Gastrocnemius medialis (tissue), 4 donors: ENCODE measurements around the gene HTR2A. TPM values are rescaled to one million over a fixed set of nuclear protein-coding genes. Genes with fewer than 3 reads are reported as not detected.

ENCODE experiments used
- ATAC-seq, 2 donors: fragments of 150-250 bp; one replicate each; pipeline ENCODE4 v1.9.1; 2016
- DNase-seq, 2 donors: peaks; one replicate each; pipeline ENCODE4 v3.0.0-alpha.2; 2019
- H3K27ac ChIP-seq, 4 donors: fragments of 200-600 bp; sonication (generic); 1 replicate in 1 of 4; 2 replicates in 3 of 4; pipeline ENCODE4 v1.5.1; 2016 to 2018; ENCODE audit warnings: mild to moderate bottlenecking in 2 of 4, moderate library complexity in 1 of 4
- H3K27me3 ChIP-seq, 3 donors: fragments of 200-600 bp; sonication (generic) in 2 of 3; 1 replicate in 1 of 3; 2 replicates in 2 of 3; pipeline versions ENCODE4 v1.5.1 to v1.6.0; 2016 to 2019; ENCODE audit warnings: mild to moderate bottlenecking in 1 of 3, moderate library complexity in 1 of 3
- H3K36me3 ChIP-seq, 2 donors: fragments of 200-600 bp; sonication (generic) in 1 of 2; one replicate each; pipeline ENCODE4 v1.5.1; 2017 to 2018
- H3K4me1 ChIP-seq, 2 donors: fragments of 200-600 bp; sonication (generic) in 1 of 2; one replicate each; pipeline ENCODE4 v1.5.1; 2016 to 2017; ENCODE audit warnings: mild to moderate bottlenecking in 2 of 2
- H3K4me3 ChIP-seq, 4 donors: fragments of 200-600 bp; sonication (generic) in 3 of 4; 1 replicate in 1 of 4; 2 replicates in 3 of 4; pipeline ENCODE4 v1.5.1; 2016 to 2019; ENCODE audit warnings: mild to moderate bottlenecking in 2 of 4
- H3K9me3 ChIP-seq, 3 donors: fragments of 200-600 bp; sonication (generic) in 2 of 3; 1 replicate in 1 of 3; 2 replicates in 2 of 3; pipeline ENCODE4 v1.5.1; 2016 to 2019
- CTCF ChIP-seq, 5 experiments: fragments of 450-650 bp in 3 of 5; fragments of 200-600 bp in 2 of 5; sonication (generic) in 2 of 5; IDR thresholded peaks in 4 of 5; conservative IDR thresholded peaks in 1 of 5; 1 replicate in 4 of 5; 2 replicates in 1 of 5; pipeline ENCODE4 v1.5.1; 2016 to 2019; ENCODE audit warnings: antibody characterized with exemption in 5 of 5, mild to moderate bottlenecking in 3 of 5, moderate library complexity in 3 of 5
- POLR2A ChIP-seq, 2 donors: fragments of 450-650 bp; IDR thresholded peaks; one replicate each; pipeline ENCODE4 v1.6.1; 2017; ENCODE audit warnings: antibody characterized with exemption in 2 of 2, mild to moderate bottlenecking in 2 of 2, moderate library complexity in 2 of 2
- in situ Hi-C, 4 donors: fragments of 200-750 bp; cut with MboI; loops; one replicate each; pipeline versions ENCODE4 v1.15.0 to v1.8.0; 2017; ENCODE audit warnings: low sequenced_read_pairs in 4 of 4
- intact Hi-C: fragments of 100-400 bp; cut with DNase I; formaldehyde crosslinking; loops from one replicate; pipeline ENCODE4 v1.15.1; 2023; ENCODE audit warnings: low total_unique reads
- total RNA-seq, 4 donors: library from RNA; depleted of rRNA; stranded (reverse); fragments of >200 nt; gene quantifications; one replicate each; pipeline versions ENCODE4 v1.1.0 to v1.2.3, GENCODE V29; 2016

The HTR2A gene
- under 1 TPM in 1 of 4 donors, not detected in 3; 0.55 TPM for total RNA-seq

- no peak for TF ChIP-seq CTCF (IDR thresholded peaks at IDR 0.05 in 4 of 5, conservative IDR thresholded peaks at IDR 0.05 in 1 of 5)
- TF ChIP-seq POLR2A (IDR thresholded peaks at IDR 0.05), result no peak
- Histone ChIP-seq H3K27ac (peak within 1 kb of the TSS in 2 of 4 donors; percentile 32 to 37), H3K36me3 (no peaks in the 10 kb centered on the region), H3K4me1 (peaks cover 5 to 22% of the 10 kb centered on the region in 2 donors), H3K4me3 (peak within 1 kb of the TSS; percentile 46 to 65 (median 52)), H3K9me3 (no peaks in the 10 kb centered on the region), H3K27me3 (no peaks in the 10 kb centered on the region)
- peak in 1 of 2 donors; percentile 16 for DNase-seq
- in situ Hi-C loops, result no loop called here
- ATAC-seq, result peak; percentile 38 to 50
- intact Hi-C loops, result no loop called here
Observed at GRCh38 chr13:46896341-46897137, at the start of gene HTR2A. HTR2A (minus strand) TSS chr13:46897053; CDS start chr13:46895906, 1,147 bp downstream.

- no peak for TF ChIP-seq CTCF (IDR thresholded peaks at IDR 0.05 in 4 of 5, conservative IDR thresholded peaks at IDR 0.05 in 1 of 5)
- TF ChIP-seq POLR2A (IDR thresholded peaks at IDR 0.05), result no peak
- no peak overlapping the region for H3K27ac ChIP-seq
- no peak for DNase-seq
- in situ Hi-C loops, result no loop called here
- intact Hi-C loops, result no loop called here
- no peaks in the 10 kb centered on the region for H3K36me3 ChIP-seq
- ATAC-seq, result no peak
- H3K9me3 ChIP-seq, result no peaks in the 10 kb centered on the region
- H3K27me3 ChIP-seq, result no peaks in the 10 kb centered on the region
- no peaks in the 10 kb centered on the region for H3K4me1 ChIP-seq
- no peak overlapping the region for H3K4me3 ChIP-seq
Observed at GRCh38 chr13:46936525-46936924, 39.7 kb upstream of the HTR2A start.

GRCh38 chr13:46934749-46935148 lies 37.9 kb upstream of the HTR2A start:
- in situ Hi-C loops, result no loop called here
- intact Hi-C loops, result loop anchor here (1.0 kb wide), 1 partner anchor 25 kb away; no protein-coding TSS in a partner anchor
- Histone ChIP-seq H3K27me3 (no peaks in the 10 kb centered on the region), H3K36me3 (no peaks in the 10 kb centered on the region), H3K9me3 (no peaks in the 10 kb centered on the region), H3K4me1 (no peaks in the 10 kb centered on the region), H3K4me3 (no peak overlapping the region), H3K27ac (no peak overlapping the region)
- no peak for ATAC-seq
- TF ChIP-seq CTCF (IDR thresholded peaks at IDR 0.05 in 4 of 5, conservative IDR thresholded peaks at IDR 0.05 in 1 of 5) (no peak), POLR2A (IDR thresholded peaks at IDR 0.05) (no peak)
- no peak for DNase-seq

- Histone ChIP-seq H3K4me3 (no peak overlapping the region), H3K36me3 (no peaks in the 10 kb centered on the region), H3K27me3 (no peaks in the 10 kb centered on the region), H3K27ac (no peak overlapping the region), H3K4me1 (no peaks in the 10 kb centered on the region), H3K9me3 (no peaks in the 10 kb centered on the region)
- no peak for DNase-seq
- intact Hi-C loops (no loop called here), in situ Hi-C loops (no loop called here)
- no peak for ATAC-seq
- TF ChIP-seq CTCF (IDR thresholded peaks at IDR 0.05 in 4 of 5, conservative IDR thresholded peaks at IDR 0.05 in 1 of 5) (no peak), POLR2A (IDR thresholded peaks at IDR 0.05) (no peak)
Observed at GRCh38 chr13:46926916-46927590, 30.2 kb upstream of the HTR2A start.
